Measurements from ENCODE around the gene TREH.
"Not testable (repeated sequence)": the region's sequence is repeated elsewhere in the genome, so short reads cannot be mapped to it uniquely, and the experiment has no call there.

TREH gene

DNA sequence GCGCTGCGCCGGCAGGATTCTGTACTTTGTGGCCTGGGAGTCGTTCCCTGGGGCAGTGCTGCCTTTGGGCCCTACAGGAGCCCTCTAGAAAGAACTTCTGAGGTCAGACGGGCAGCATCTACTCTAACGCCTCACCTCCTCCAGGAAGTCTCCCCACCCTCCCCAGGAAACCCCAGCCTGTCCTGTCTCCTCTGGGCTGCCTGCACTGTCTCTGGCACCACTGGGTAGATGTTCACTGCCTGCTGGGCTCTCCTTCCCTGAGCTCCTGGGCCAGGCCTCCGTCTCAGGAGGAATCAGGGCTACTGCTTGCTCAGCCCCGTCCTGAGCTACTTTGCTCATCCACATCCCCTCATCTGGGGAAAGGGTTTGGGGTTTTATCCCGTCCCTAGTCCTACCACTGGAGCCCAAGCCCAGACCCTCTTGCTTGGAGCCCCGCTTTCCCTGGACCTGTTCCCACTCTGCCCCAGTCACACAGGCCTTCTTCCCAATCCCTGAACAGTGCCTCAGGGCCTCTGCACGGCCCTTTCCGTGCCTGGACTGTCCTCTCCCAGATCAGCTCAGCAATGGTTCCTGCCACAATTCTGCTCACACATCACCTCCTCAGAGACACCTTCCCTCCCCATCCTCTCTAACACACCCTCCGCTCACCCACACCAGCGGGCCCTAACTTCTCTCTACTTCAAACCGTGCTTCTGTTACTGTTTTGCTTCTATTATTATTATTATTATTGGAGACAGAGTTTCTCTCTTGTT lies 11.3 kb upstream of the TREH start:
- DNase-seq (ENCODE audit: insufficient read length, low spot score) (no peak), FAIRE-seq (no peak)
- TF ChIP-seq, protein P1, sequence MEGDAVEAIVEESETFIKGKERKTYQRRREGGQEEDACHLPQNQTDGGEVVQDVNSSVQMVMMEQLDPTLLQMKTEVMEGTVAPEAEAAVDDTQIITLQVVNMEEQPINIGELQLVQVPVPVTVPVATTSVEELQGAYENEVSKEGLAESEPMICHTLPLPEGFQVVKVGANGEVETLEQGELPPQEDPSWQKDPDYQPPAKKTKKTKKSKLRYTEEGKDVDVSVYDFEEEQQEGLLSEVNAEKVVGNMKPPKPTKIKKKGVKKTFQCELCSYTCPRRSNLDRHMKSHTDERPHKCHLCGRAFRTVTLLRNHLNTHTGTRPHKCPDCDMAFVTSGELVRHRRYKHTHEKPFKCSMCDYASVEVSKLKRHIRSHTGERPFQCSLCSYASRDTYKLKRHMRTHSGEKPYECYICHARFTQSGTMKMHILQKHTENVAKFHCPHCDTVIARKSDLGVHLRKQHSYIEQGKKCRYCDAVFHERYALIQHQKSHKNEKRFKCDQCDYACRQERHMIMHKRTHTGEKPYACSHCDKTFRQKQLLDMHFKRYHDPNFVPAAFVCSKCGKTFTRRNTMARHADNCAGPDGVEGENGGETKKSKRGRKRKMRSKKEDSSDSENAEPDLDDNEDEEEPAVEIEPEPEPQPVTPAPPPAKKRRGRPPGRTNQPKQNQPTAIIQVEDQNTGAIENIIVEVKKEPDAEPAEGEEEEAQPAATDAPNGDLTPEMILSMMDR (IDR thresholded peaks at IDR 0.05; ENCODE audit: insufficient read depth, missing control alignments), result no peak

DNA sequence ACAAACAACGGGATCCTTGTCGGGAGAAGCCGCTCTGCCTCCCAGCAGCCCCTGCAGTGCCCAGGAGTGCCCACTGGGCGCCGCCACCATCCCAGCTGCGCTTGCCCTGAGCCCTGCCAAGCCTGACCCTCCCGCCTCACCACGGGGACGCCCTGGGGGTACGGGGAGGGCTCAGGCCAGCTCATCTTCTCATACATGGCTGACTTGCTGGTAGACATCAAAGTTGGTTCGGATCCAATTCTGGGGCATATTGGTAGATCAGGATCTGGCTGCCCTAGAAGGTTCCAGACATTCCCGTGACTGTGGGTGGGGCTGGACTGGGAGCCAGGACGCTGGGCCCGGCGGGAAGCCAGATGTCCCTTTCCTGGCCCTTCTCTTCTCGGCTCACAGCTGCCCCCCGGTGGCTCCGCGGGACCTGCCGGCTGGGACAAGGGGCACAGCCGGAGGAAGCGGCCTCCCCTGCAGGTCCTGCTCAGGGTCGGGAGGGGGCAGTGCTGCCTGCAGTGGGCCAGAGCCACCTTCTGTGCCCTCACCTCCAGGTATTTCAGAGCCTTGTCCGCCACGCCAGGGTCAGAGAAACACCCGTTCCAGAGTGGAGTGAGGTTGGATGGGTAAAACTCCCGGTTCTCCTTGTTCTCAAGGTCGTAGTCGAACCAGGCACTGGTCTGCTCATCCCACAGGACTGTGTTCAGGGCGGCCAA lies 10.6 kb upstream of the TREH start:
- DNase-seq (ENCODE audit: insufficient read length, low spot score) (peak; percentile 73), FAIRE-seq (no peak)
- TF ChIP-seq, protein P1 (IDR thresholded peaks at IDR 0.05; ENCODE audit: insufficient read depth, missing control alignments), result peak; percentile 91

DNA sequence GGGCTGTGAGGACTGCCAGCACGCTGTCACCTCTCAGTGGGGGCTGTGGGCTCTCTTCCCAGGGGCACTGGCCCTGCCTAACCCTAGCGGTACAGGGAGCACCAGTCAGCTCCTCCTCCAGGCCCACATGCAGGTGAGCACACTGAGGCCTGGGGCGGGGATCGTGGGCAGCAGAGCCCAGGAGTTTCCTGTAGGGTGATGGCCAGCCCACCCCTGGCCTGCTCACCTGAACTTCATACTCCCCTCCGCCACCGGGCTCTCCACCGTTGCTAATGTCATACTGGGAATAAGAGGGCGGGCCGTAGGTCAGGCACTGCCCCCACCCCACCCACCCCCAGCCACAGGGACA lies 10.0 kb upstream of the TREH start:
- TF ChIP-seq, protein P1 (IDR thresholded peaks at IDR 0.05; ENCODE audit: insufficient read depth, missing control alignments), result no peak
- DNase-seq (ENCODE audit: insufficient read length, low spot score) (no peak), FAIRE-seq (no peak)

DNA sequence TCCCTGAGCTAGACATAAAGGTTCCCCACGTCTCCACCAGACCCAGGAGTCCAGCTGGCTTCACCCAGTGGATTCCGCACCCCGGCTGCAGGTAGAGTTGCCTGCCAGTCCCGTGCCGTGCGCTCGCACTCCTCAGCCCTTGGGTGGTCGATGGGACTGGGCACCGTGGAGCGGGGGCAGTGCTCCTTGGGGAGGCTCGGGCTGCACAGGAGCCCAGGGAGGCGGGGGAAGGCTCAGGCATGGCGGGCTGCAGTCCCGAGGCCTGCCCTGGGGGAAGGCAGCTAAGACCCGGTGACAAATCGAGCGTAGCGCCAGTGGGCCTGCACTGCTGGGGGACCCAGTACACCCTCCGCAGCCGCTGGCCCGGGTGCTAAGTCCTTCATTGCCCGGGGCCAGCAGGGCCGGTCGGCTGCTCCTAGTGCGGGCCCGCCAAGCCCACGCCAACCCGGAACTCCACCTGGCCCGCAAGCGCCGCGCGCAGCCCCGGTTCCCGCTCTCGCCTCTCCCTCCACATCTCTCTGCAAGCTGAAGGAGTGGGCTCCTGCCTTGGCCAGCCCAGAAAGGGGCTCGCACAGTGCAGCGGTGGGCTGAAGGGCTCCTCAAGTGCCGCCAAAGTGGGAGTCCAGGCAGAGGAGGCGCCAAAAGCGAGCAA lies 9.5 kb upstream of the TREH start:
- TF ChIP-seq, protein P1 (IDR thresholded peaks at IDR 0.05; ENCODE audit: insufficient read depth, missing control alignments), result no peak
- FAIRE-seq, result no peak
- DNase-seq (ENCODE audit: insufficient read length, low spot score), result no peak

DNA sequence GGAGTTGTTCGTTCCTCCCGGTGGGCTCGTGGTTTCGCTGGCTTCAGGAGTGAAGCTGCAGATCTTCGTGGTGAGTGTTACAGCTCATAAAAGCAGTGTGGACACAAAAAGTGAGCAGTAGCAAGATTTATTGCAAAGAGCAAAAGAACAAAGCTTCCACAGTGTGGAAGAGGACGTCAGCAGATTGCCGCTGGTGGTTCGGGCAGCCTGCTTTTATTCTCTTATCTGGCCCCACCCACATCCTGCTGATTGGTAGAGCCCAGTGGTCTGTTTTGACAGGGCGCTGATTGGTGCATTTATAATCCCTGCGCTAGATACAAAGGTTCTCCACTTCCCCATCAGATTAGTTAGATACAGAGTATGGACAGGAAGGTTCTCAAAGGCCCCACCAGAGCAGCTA lies 8.9 kb upstream of the TREH start:
- not testable (repeated sequence) for FAIRE-seq; DNase-seq (ENCODE audit: insufficient read length, low spot score)

DNA sequence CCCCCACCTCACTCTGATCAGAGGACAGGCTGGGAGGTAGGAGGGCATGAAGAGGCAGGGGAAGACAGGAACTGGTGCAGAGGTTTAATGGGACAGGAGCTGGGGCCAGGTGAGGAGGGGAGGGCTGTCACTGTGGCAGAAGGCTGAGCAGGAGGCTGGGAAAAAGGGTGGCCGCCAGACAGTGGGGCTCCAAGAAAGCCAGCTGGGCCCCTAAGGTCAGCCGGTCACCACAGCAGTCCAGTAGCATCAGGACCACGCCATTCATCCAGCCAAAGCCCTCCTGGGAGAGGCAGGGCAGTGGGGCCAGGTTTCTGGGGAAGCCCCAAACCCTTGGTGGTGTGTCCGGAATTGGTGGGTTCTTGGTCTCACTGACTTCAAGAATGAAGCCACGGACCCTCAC lies 8.5 kb upstream of the TREH start:
- no peak for DNase-seq (ENCODE audit: insufficient read length, low spot score)
- TF ChIP-seq, protein P1 (IDR thresholded peaks at IDR 0.05; ENCODE audit: insufficient read depth, missing control alignments), result no peak
- no peak for FAIRE-seq

DNA sequence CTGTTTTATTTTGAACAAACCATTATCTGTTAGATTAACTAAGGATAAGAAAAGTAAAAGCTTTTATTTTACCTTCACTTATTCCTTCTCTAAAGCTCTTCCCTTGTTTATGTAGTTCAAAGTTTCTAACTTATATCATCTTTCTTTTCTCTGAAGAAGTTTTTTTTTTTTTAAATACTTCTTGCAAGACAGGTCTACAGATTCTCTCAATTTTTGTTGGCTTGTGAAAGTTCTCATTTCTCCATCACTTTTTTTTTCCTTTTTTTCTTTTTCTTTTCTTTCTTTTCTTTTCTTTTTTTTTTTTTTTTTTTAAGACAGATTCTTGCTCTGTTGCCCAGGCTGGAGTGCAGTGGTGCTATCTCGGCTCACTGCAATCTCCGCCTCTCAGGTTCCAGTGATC lies 4.7 kb upstream of the TREH start:
- TF ChIP-seq, protein P1 (IDR thresholded peaks at IDR 0.05; ENCODE audit: insufficient read depth, missing control alignments), result no peak
- DNase-seq (ENCODE audit: insufficient read length, low spot score) (no peak), FAIRE-seq (no peak)

- not testable (repeated sequence) for FAIRE-seq; DNase-seq (ENCODE audit: insufficient read length, low spot score)
Measured at GRCh38 chr11:118682939-118683338, 3.5 kb upstream of the TREH start.

All from D721Med (cell line).